ENCODE measurements around the gene PLBD1.

PLBD1 gene

DNA sequence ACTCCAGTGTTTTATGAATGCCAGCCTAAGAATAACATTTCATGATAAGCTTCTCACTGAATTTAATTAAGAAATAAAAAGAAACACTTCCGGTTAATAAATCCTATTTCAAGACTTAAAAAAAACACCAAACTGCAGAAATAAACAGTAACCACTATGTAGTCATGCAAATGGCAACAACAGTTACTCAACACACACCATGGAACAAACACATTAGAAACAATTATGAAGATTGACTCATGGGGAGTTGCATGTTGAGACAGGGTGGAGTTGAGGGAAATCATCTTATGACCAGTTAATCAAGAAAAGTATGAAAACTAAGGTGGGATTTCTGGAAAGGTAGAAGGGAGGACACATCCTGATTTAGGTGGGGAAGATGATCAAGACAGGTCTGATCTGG is 52.7 kb downstream of the PLBD1 start:
- TF ChIP-seq, protein P1, sequence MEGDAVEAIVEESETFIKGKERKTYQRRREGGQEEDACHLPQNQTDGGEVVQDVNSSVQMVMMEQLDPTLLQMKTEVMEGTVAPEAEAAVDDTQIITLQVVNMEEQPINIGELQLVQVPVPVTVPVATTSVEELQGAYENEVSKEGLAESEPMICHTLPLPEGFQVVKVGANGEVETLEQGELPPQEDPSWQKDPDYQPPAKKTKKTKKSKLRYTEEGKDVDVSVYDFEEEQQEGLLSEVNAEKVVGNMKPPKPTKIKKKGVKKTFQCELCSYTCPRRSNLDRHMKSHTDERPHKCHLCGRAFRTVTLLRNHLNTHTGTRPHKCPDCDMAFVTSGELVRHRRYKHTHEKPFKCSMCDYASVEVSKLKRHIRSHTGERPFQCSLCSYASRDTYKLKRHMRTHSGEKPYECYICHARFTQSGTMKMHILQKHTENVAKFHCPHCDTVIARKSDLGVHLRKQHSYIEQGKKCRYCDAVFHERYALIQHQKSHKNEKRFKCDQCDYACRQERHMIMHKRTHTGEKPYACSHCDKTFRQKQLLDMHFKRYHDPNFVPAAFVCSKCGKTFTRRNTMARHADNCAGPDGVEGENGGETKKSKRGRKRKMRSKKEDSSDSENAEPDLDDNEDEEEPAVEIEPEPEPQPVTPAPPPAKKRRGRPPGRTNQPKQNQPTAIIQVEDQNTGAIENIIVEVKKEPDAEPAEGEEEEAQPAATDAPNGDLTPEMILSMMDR (IDR thresholded peaks at IDR 0.05; ENCODE audit: extremely low read depth, insufficient read depth, missing control alignments) = no peak
- DNase-seq (ENCODE audit: low spot score) = no peak
- in situ Hi-C loops (cut with MboI; ENCODE audit: low pct_unique_long_range_greater_than_20kb, low sequenced_read_pairs, unreplicated experiment) = loop anchor here (10.0 kb wide), 1 partner anchor 120 kb away; no protein-coding TSS in a partner anchor

- TF ChIP-seq, protein P1 (IDR thresholded peaks at IDR 0.05; ENCODE audit: extremely low read depth, insufficient read depth, missing control alignments) = peak; percentile 54
- DNase-seq (ENCODE audit: low spot score) = peak; percentile 37
- in situ Hi-C loops (cut with MboI; ENCODE audit: low pct_unique_long_range_greater_than_20kb, low sequenced_read_pairs, unreplicated experiment) = loop anchor here (10.0 kb wide), 1 partner anchor 121 kb away; no protein-coding TSS in a partner anchor
These were observed 53.4 kb downstream of the PLBD1 start for GRCh38 chr12:14514154-14514842.

DNA sequence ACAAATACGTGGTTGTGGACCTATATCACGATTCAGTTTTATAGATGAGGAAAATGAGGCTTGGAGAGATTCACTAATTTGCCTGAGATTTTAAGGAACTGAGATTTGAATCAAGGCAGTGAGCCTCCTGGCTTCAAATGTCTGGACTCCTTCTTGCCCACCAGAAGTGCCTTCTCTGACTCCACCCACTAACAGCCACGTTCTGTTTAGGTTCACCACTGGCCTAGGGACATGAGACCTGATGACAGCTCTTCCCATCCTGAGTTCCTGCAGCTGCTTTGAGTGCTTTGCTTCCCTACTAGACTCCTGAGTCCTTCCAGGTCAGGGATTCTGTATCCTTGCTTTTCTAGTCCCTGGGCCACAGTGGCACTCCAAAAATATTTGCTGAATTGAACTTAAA is 57.1 kb downstream of the PLBD1 start:
- TF ChIP-seq, protein P1 (IDR thresholded peaks at IDR 0.05; ENCODE audit: extremely low read depth, insufficient read depth, missing control alignments) = no peak
- in situ Hi-C loops (cut with MboI; ENCODE audit: low pct_unique_long_range_greater_than_20kb, low sequenced_read_pairs, unreplicated experiment) = loop anchor here (10.0 kb wide), 1 partner anchor 124 kb away; no protein-coding TSS in a partner anchor
- no peak for DNase-seq (ENCODE audit: low spot score)

GRCh38 chr12:14505626-14506596 is 61.8 kb downstream of the PLBD1 start:
- in situ Hi-C loops (cut with MboI; ENCODE audit: low pct_unique_long_range_greater_than_20kb, low sequenced_read_pairs, unreplicated experiment) = no loop called here
- no peak for DNase-seq (ENCODE audit: low spot score)

GRCh38 chr12:14495326-14495725 is 72.4 kb downstream of the PLBD1 start:
- in situ Hi-C loops (cut with MboI; ENCODE audit: low pct_unique_long_range_greater_than_20kb, low sequenced_read_pairs, unreplicated experiment) = no loop called here
- TF ChIP-seq, protein P1 (IDR thresholded peaks at IDR 0.05; ENCODE audit: extremely low read depth, insufficient read depth, missing control alignments) = no peak

More at GRCh38 chr12:14505626-14506596, 61.8 kb downstream of the PLBD1 start:
- TF ChIP-seq, protein P1 (IDR thresholded peaks at IDR 0.05; ENCODE audit: extremely low read depth, insufficient read depth, missing control alignments) = no peak

GRCh38 chr12:14482886-14483285 is 84.8 kb downstream of the PLBD1 start:
- TF ChIP-seq, protein P1 (IDR thresholded peaks at IDR 0.05; ENCODE audit: extremely low read depth, insufficient read depth, missing control alignments) = no peak
- in situ Hi-C loops (cut with MboI; ENCODE audit: low pct_unique_long_range_greater_than_20kb, low sequenced_read_pairs, unreplicated experiment) = no loop called here
- DNase-seq (ENCODE audit: low spot score) = no peak

More at GRCh38 chr12:14495326-14495725, 72.4 kb downstream of the PLBD1 start:
- no peak for DNase-seq (ENCODE audit: low spot score)

Measured in GM13977 (cell line).